ENCODE data around the gene C17orf75.

C17orf75 gene

GRCh38 chr17:32278815-32279214 lies 63.2 kb downstream of the C17orf75 start:
- no peak for DNase-seq (ENCODE audit: low read depth in 2 of 2, low spot score in 1 of 2)
